Urinary bladder (tissue), 4 donors: ENCODE measurements around the gene MRGPRF. TPM values are rescaled to one million over a fixed set of nuclear protein-coding genes. Genes with fewer than 3 reads are reported as not detected.

Experiments
- DNase-seq: peaks from one replicate; pipeline ENCODE4 v3.0.0-alpha.2; 2015; ENCODE audit errors: extremely low spot score
- H3K27ac ChIP-seq: one replicate; pipeline ENCODE4 v1.5.1; 2013; ENCODE audit warnings: low read depth, mild to moderate bottlenecking, moderate library complexity
- H3K36me3 ChIP-seq: one replicate; pipeline ENCODE4 v1.6.1; 2013; ENCODE audit warnings: mild to moderate bottlenecking, moderate library complexity; ENCODE audit not compliant: insufficient read depth
- H3K4me1 ChIP-seq: one replicate; pipeline ENCODE4 v1.6.1; 2013; ENCODE audit warnings: mild to moderate bottlenecking, moderate library complexity; ENCODE audit not compliant: insufficient read depth
- H3K4me3 ChIP-seq: one replicate; pipeline ENCODE4 v1.5.1; 2013; ENCODE audit warnings: low read depth, low read length
- WGBS: extraction: QIAGEN DNeasy Blood & Tissue Kit; methylation state at CpG from one replicate; pipeline ENCODE4 v1.1.7; 2013; 5-methylcytosine and 5-hydroxymethylcytosine counted together
- polyA plus RNA-seq: library from polyadenylated mRNA; stranded (reverse); fragments of 200-250 nt; gene quantifications from one replicate; pipeline ENCODE4 v1.2.3, GENCODE V29; 2013
- total RNA-seq: library from RNA; depleted of rRNA; stranded (reverse); fragments of >200 nt; gene quantifications from one replicate; pipeline ENCODE4 v1.2.3, GENCODE V29; 2014
- donor health status: healthy with polysubstance abuse.
- donor health status: healthy.

MRGPRF gene
- total and polyA plus RNA-seq, 2 donors: 48.5 to 151 TPM

DNA sequence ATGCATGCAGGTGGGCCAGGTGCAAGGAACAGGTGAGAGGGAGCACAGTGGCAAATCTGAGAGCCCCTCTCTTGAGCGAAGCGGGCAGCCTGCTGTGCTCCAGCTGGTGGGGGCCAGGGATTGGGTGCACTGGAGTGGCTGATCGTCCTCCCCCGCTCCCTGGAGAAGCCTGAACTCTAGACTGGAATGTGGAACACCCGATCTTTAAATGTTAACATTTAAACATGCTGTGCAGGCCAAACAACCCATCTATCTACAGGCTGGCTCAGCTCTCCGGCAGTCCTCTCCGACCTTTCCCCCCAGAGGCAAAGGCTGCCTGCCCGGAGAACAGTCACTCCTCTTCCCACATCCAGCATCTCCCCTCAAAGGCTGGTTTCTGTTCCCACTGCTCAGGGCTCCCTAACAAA, 5.1 kb downstream of the MRGPRF start:
- DNase-seq: no peak
- no peak overlapping the region for H3K4me3 ChIP-seq
- no peaks in the 10 kb centered on the region for H3K36me3 ChIP-seq
- WGBS: 22% methylated on average over 8 of the region's 8 CpGs
- no peaks in the 10 kb centered on the region for H3K4me1 ChIP-seq
- H3K27ac ChIP-seq: peak overlapping the region; percentile 58

DNA sequence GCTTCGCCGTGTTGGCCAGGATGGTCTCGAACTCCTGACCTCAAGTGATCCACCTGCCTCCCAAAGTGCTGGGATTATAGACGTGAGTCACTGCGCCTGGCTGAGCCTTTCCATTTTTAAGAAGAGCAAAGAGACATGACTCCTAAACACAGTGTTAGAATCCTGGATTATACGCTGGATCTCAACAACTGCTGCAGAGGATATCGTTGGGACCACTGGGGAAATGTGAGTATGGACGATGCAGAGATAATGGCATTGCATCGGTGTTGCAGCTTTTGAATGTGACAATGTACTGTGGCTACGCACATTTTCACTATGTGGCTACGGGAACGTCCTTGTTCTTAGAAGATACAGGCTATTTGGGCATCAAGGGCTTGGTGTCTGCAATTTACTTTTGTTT, 6.2 kb downstream of the MRGPRF start:
- H3K4me3 ChIP-seq: no peak overlapping the region
- WGBS: 80% methylated on average over 12 of the region's 12 CpGs
- no peaks in the 10 kb centered on the region for H3K36me3 ChIP-seq
- no peaks in the 10 kb centered on the region for H3K4me1 ChIP-seq
- H3K27ac ChIP-seq: no peak overlapping the region
- no peak for DNase-seq

DNA sequence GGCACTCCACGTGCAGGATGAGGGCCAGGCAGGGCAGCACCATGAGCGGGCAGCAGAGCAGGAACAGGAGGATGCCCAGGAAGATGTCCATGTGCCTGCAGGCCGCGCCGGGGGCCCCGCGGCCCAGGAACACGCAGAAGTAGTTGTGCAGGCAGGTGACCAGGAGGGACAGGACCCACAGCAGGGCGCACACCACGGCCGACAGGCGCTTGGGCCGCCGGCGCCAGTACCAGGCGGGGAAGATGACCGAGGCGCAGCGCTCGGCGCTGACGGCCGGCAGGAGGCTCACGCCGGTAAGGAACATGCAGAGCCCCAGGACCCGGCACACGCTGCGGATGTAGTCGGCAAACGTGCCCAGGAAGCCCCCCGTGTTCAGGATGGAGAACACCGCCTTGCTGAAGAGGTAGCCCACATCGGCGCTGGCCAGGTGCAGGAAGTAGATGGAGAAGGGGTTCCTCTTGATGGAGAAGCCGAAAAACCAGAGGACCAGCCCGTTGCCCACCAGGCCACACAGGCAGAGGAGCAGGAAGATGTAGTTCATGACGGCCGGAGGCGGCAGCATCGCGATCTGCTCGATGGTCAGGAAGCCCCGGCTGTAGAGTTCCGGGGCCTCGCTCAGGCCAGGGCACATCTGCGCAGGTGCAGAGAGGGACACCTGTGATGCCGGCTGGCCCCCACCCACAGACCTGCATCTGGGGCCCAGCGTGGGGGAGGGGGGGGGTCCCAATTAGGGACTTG, 7.2 kb downstream of the MRGPRF start:
- no peak for DNase-seq
- 90% methylated on average over 48 of the region's 48 CpGs for WGBS
- Histone ChIP-seq H3K4me3 (no peak overlapping the region), H3K27ac (no peak overlapping the region), H3K36me3 (no peaks in the 10 kb centered on the region), H3K4me1 (no peaks in the 10 kb centered on the region)

DNA sequence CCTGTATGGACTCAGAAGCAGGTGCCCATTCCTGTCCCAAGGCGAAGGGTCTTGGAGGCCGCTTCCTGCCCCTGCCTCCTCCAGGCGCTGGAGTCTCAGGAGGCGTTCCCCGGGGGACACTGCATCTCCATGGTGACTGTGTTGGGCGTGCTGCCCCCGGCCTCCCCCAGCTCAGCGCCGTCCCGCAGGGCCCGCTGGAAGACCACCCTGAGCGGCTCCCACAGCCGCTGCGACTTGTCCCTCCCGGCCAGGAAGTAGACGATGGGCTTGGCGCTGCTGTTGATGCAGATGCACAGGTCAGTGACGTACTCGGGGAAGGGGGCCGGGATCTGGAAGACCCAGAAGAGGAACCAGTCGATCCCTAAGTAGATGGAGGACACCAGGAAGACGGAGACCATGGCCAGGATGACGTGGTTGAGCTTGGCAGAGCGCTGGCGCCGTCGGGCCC, 7.8 kb downstream of the MRGPRF start:
- WGBS: 88% methylated on average over 27 of the region's 27 CpGs
- no peak for DNase-seq
- no peaks in the 10 kb centered on the region for H3K36me3 ChIP-seq

DNA sequence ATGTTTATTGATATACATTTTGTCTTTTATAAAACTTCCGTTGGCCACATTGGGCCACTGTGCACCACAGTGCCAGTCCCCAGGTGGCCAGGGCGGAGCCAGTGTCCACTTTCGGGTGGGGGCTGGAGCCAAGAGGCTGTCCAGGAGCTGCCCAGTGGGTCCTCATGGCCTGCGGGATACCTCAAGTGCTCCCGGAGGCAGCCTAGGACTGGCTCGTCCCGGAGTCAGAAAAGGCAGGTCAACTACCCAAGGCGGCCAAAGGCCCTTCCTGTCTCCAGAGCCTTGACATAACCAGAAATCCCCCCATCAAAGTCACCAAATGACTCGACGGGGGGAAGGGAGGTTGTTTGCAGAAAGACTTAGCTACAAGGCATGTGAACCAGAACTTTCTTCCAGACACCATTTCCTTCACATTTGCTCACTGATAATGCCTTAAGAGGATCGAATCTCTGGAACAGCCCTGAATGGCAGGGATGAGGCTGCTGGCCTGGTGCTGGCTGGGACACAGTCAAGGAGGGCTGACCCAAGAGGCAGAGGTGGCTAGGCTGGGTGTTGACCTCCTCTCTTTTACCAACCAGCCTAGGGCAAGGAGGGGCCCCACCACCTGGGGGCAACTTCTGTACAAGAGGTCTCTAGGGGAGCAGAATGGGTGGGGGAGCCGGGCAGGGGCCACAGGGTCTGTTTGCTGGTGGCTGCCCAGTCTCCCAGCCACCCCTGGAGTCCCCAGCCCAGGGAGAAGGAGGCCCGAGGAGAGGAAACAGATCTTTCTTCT, 8.4 kb downstream of the MRGPRF start:
- no peaks in the 10 kb centered on the region for H3K36me3 ChIP-seq
- DNase-seq: no peak
- H3K4me1 ChIP-seq: no peaks in the 10 kb centered on the region
- WGBS: 73% methylated on average over 13 of the region's 13 CpGs
- H3K4me3 ChIP-seq: no peak overlapping the region
- H3K27ac ChIP-seq: no peak overlapping the region

More for the DNA sequence above, 7.8 kb downstream of the MRGPRF start:
- no peak overlapping the region for H3K27ac ChIP-seq
- H3K4me1 ChIP-seq: no peaks in the 10 kb centered on the region
- H3K4me3 ChIP-seq: no peak overlapping the region

DNA sequence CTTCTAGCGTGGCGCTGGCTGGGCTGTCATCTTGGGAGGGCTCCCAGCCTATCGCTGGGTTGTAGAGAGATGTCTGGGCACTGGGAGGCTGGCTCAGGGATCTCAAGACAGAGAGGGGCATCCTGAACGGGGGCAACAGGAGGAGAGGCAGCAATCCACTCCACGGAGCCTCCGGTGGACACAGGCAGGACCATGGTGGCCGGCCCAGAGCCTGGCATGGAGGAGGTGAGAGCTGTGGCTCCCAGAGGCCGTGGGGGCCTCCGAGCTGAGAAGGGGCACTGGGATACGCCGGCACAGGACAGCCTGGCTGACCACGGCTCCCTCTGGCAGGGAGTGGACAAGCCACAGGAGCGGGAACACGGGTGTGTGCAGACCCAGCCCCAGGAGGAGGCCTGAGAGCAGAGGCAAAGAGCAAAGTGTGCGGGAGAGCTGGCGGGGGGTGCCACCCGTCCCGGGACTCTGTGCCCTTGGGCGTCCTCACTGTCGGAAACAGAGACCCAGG, 9.1 kb downstream of the MRGPRF start:
- Histone ChIP-seq H3K36me3 (no peaks in the 10 kb centered on the region), H3K4me3 (no peak overlapping the region), H3K27ac (no peak overlapping the region), H3K4me1 (no peaks in the 10 kb centered on the region)
- no peak for DNase-seq
- 83% methylated on average over 20 of the region's 20 CpGs for WGBS

DNA sequence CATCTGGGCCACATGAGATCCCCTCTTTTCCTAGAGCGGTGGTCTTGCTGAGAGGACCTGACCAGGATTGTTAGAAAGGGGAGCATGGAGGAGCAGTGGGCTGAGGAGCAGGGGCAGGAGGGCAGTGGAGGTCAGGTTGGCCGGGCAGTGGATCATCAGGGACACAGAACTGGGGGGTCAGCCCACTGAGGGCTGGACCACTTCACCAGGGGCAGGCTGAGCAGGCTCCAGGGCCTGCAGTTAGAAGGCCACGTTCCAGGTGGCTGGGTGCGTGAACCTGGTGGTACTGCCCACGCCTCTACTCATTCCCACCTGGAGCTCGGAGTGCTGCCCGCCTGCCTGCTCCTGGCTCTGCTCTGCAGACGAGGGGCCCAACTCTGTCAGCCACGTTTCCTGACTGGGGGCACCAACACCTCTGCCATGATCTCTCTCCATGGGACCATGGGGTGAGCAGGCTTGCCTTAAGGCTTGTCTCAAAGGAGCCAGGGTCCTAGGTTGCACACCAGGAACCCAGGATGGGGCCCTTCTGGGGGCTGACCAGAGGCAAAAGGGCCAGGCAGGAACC, 9.7 kb downstream of the MRGPRF start:
- WGBS: 85% methylated on average over 9 of the region's 9 CpGs
- DNase-seq: no peak
- H3K4me1 ChIP-seq: no peaks in the 10 kb centered on the region
- no peak overlapping the region for H3K27ac ChIP-seq
- H3K36me3 ChIP-seq: no peaks in the 10 kb centered on the region
- H3K4me3 ChIP-seq: no peak overlapping the region

DNA sequence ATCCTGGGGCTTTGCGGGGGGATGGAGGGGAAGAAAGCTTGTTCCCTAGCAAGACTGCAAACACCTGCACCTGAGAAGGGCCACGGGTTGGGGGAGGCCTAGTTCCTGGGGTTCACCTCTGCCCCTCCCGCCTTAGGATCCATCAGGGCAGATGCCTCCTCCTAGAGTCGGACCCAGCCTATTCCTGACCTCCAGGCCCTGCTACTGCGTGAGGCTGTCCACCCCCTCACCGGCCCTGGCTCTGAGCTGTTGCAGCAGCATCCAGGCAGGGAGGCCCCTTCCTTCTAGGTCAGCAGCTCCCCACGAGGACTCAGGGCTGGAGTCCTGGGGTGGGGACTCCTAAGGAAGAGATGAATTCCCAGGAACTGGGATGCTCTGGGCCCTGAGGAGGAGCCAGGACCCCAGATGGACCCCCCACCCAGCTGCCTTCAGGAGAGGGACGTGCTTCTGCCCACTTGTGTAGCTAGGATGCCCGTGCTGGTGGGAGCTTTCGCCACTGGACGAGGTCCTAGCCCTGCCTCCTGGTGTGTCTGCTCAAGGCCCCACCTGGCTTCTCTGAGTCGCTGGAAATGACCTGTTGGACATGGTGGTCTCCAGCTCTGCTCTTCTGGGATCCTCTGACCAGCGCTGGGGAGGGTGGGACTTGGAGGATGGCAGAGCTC, 10.3 kb downstream of the MRGPRF start:
- H3K4me3 ChIP-seq: no peak overlapping the region
- no peaks in the 10 kb centered on the region for H3K4me1 ChIP-seq
- WGBS: 65% methylated on average over 13 of the region's 13 CpGs
- H3K36me3 ChIP-seq: no peaks in the 10 kb centered on the region
- peak overlapping the region; percentile 49 for H3K27ac ChIP-seq
- DNase-seq: no peak

DNA sequence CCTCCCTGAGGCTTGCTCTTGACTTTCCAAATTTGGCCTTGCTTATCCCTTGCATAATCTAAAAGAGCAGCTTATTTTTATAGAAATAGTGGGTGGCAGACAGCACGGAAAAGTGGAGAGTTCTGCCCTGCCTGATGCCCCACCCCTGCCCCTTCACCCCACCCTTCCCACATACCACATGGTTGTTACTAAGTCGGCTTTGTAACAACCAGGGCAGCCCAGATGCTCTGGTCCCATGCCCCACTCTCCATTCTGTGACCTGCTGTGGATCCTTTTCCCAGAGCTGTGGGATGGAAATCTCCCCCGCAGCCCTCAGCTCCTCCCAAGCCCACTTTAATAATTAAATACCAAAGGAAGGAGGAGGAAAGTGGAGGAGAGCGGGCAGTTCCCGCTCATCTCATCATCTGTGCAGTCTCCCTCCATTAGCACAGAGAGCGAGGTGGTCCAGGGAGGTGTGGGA, 10.9 kb downstream of the MRGPRF start:
- 50% methylated on average over 6 of the region's 6 CpGs for WGBS
- Histone ChIP-seq H3K4me3 (no peak overlapping the region), H3K27ac (no peak overlapping the region), H3K4me1 (no peaks in the 10 kb centered on the region), H3K36me3 (no peaks in the 10 kb centered on the region)
- DNase-seq: no peak

DNA sequence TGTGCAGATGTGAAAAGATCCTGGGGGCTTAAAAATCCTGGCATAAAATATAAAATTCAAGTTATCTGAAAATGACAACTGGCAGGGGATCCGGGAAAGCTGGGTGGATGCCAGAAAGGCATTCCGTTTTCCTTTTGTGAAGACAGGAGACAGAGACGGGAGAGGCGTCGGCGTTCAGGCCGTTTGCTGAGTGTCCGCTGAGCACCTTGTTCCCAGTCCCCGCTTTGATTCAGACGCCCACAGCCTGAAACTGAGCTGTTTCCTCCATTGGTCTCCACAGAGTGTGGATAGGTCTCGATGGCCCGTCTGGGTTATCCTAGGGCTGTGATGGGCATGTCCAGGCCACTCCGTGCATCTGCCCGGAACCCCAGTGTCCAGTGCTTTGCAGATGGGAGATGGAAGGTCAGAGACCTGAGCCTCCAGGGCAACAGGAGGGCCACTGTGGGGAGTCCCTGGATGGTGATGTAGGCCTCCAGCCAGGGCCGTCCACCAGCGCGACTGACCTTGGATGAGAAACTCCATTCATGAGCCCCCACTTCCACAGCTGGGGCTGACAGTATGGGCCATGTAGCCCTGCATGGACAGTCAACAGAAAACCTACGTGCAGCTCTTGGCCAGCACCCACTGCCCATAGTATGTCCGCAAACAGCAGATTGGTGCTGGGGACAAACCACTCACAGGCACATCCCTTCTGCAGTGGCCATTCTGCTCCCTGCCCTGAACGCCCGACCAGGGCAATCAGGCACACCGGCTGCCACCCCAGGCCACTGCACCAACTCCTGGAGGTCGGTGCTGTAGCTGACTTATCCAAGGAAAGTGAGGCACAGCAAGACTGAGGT, 11.6 kb downstream of the MRGPRF start:
- WGBS: 52% methylated on average over 23 of the region's 23 CpGs
- no peak for DNase-seq
- no peaks in the 10 kb centered on the region for H3K4me1 ChIP-seq
- H3K4me3 ChIP-seq: no peak overlapping the region
- no peaks in the 10 kb centered on the region for H3K36me3 ChIP-seq
- peak overlapping the region; percentile 65 for H3K27ac ChIP-seq

DNA sequence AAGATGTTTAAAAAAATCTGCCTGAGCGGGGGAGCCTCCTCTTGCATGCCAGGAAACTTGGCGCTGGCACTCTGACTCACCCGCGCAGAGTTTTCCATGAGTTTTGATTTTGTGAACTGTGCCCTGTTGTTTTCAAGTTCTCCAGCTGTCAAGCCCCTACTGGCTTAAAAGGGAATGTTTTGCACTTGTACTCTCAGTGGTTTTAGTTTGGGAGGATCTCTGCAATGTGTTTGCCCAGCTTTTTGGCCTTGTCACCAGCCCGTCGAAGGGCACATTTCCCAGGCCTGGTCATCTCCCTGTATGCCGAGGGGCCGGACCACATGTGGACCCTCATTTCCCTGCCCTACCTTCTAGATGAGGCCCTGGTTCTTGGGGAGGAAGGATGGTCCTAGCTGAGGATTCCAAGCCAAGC, 12.2 kb downstream of the MRGPRF start:
- no peak for DNase-seq
- no peaks in the 10 kb centered on the region for H3K36me3 ChIP-seq
- H3K4me3 ChIP-seq: no peak overlapping the region
- H3K27ac ChIP-seq: peak overlapping the region; percentile 65
- H3K4me1 ChIP-seq: no peaks in the 10 kb centered on the region
- 17% methylated on average over 8 of the region's 8 CpGs for WGBS

DNA sequence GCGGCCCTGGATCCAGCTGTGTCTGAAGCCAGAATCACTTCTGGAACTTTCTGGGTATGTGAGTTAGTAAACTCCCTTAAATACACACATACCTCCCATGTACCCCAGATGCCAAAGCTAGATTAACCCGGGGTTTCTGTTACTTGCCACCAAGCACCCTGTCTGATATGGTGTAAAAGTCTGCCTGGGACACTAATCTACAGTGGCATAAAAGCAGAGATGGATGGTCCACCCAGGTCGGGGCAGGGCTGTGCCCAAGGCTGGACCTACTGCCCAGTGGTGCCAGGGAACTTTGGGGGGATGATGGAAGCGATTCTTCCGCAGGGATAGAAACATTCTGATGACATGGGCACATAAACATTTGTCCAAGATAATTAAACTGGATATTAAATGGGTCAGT, 12.7 kb downstream of the MRGPRF start:
- 50% methylated on average over 5 of the region's 5 CpGs for WGBS
- Histone ChIP-seq H3K36me3 (no peaks in the 10 kb centered on the region), H3K4me3 (no peak overlapping the region), H3K4me1 (no peaks in the 10 kb centered on the region), H3K27ac (peak overlapping the region; percentile 76)
- no peak for DNase-seq
